HG03571 (cell line): Measurements from ENCODE around the gene ZNF648.
"Not testable (repeated sequence)": the region's sequence is repeated elsewhere in the genome, so short reads cannot be mapped to it uniquely, and the experiment has no call there.

Experiments
- ATAC-seq: cut with Tn5 transposase; IDR thresholded peaks from one replicate; pipeline ENCODE4 v1.9.1; 2021; ENCODE audit not compliant: unreplicated experiment

The ZNF648 gene

GRCh38 chr1:182061594-182061993, at the start of gene ZNF648:
ZNF648 (minus strand) TSS chr1:182061712; CDS start chr1:182058010, 3,702 bp downstream.
- no peak for ATAC-seq

- ATAC-seq: no peak
Measured at GRCh38 chr1:182110635-182111034, 49.1 kb upstream of the ZNF648 start.

GRCh38 chr1:182109771-182110170, 48.3 kb upstream of the ZNF648 start:
- ATAC-seq: no peak

- no peak for ATAC-seq
Measured at GRCh38 chr1:182107209-182107608, 45.7 kb upstream of the ZNF648 start.

GRCh38 chr1:182102043-182102416, 40.5 kb upstream of the ZNF648 start:
- no peak for ATAC-seq

- ATAC-seq: no peak
Measured at GRCh38 chr1:182101415-182102042, 40.0 kb upstream of the ZNF648 start.

GRCh38 chr1:182098301-182098700, 36.8 kb upstream of the ZNF648 start:
- ATAC-seq: no peak

GRCh38 chr1:182095946-182096345, 34.4 kb upstream of the ZNF648 start:
- no peak for ATAC-seq

GRCh38 chr1:182094514-182095005, 33.0 kb upstream of the ZNF648 start:
- not testable (repeated sequence) for ATAC-seq

- ATAC-seq: no peak
Measured at GRCh38 chr1:182093781-182094180, 32.3 kb upstream of the ZNF648 start.

- no peak for ATAC-seq
Measured at GRCh38 chr1:182092336-182092735, 30.8 kb upstream of the ZNF648 start.

GRCh38 chr1:182091083-182091482, 29.6 kb upstream of the ZNF648 start:
- no peak for ATAC-seq

- ATAC-seq: no peak
Measured at GRCh38 chr1:182087719-182088350, 26.3 kb upstream of the ZNF648 start.

GRCh38 chr1:182087304-182087703, 25.8 kb upstream of the ZNF648 start:
- no peak for ATAC-seq

- ATAC-seq: no peak
Measured at GRCh38 chr1:182086620-182087019, 25.1 kb upstream of the ZNF648 start.

GRCh38 chr1:182086136-182086535, 24.6 kb upstream of the ZNF648 start:
- no peak for ATAC-seq

GRCh38 chr1:182085726-182086125, 24.2 kb upstream of the ZNF648 start:
- no peak for ATAC-seq

GRCh38 chr1:182084487-182085316, 23.2 kb upstream of the ZNF648 start:
- ATAC-seq: peak; percentile 56

GRCh38 chr1:182083851-182084486, 22.5 kb upstream of the ZNF648 start:
- no peak for ATAC-seq

GRCh38 chr1:182080955-182081582, 19.6 kb upstream of the ZNF648 start:
- ATAC-seq: no peak

GRCh38 chr1:182080040-182080439, 18.5 kb upstream of the ZNF648 start:
- ATAC-seq: no peak
